Activated CD8-positive, alpha-beta memory T cell treated with anti-CD3 and anti-CD28 coated beads, Interleukin-2, amount 10 ng/mL, durations not matched to agents 7 days and 5 days (primary cell): Measurements from ENCODE around the gene ANO10. TPM values are rescaled to one million over a fixed set of nuclear protein-coding genes. Genes with fewer than 3 reads are reported as not detected.
A peak's percentile ranks its signal among the peaks of the same experiment; 100 is the strongest.

ENCODE experiments used
- ATAC-seq: fragments of 150-1000 bp; cut with Tn5 transposase; one replicate; pipeline ENCODE4 v1.10.0; 2021; ENCODE audit warnings: moderate library complexity
- CTCF ChIA-PET: fragments of 350-600 bp; sonication (Branson Sonifier 250); formaldehyde crosslinking; loops from one replicate; lab custom pipeline; 2021; ENCODE audit warnings: antibody characterized with exemption; lab: Charles Lee
- DNase-seq: peaks from one replicate; pipeline ENCODE4 v3.0.0-alpha.2; 2020
- H3K27ac Mint-ChIP-seq: one replicate; pipeline ENCODE4 v1.8.0; 2021; ENCODE audit warnings: mild to moderate bottlenecking, mixed read lengths
- H3K27me3 Mint-ChIP-seq: one replicate; pipeline ENCODE4 v1.8.0; 2021; ENCODE audit warnings: mixed read lengths
- H3K36me3 Mint-ChIP-seq: one replicate; pipeline ENCODE4 v1.8.0; 2021; ENCODE audit warnings: mild to moderate bottlenecking, mixed read lengths
- H3K4me1 Mint-ChIP-seq: one replicate; pipeline ENCODE4 v1.8.0; 2021; ENCODE audit warnings: mixed read lengths
- H3K4me3 Mint-ChIP-seq: one replicate; pipeline ENCODE4 v1.8.0; 2021; ENCODE audit warnings: mild to moderate bottlenecking, moderate library complexity, mixed read lengths
- H3K9me3 Mint-ChIP-seq: one replicate; pipeline ENCODE4 v1.8.0; 2022; ENCODE audit warnings: low read depth, mixed read lengths
- total RNA-seq, 2 experiments: library from RNA; stranded (reverse); gene quantifications; one replicate each; pipeline ENCODE4 v1.2.3, GENCODE V29; 2021

ANO10 gene
- total RNA-seq, 2 experiments from 2014 or later, result 10.7 to 13.1 TPM

- ATAC-seq (no peak), DNase-seq (no peak)
- peaks cover 3% of the 10 kb centered on the region for H3K4me1 Mint-ChIP-seq
- peaks cover 43% of the 10 kb centered on the region for H3K9me3 Mint-ChIP-seq
- peaks cover 75% of the 10 kb centered on the region for H3K36me3 Mint-ChIP-seq
- CTCF ChIA-PET, result no interaction called here
- no peaks in the 10 kb centered on the region for H3K27me3 Mint-ChIP-seq
- H3K4me3 Mint-ChIP-seq, result no peak overlapping the region
- no peak overlapping the region for H3K27ac Mint-ChIP-seq
Observed at GRCh38 chr3:43353923-43354670, 267.7 kb downstream of the ANO10 start.

DNA sequence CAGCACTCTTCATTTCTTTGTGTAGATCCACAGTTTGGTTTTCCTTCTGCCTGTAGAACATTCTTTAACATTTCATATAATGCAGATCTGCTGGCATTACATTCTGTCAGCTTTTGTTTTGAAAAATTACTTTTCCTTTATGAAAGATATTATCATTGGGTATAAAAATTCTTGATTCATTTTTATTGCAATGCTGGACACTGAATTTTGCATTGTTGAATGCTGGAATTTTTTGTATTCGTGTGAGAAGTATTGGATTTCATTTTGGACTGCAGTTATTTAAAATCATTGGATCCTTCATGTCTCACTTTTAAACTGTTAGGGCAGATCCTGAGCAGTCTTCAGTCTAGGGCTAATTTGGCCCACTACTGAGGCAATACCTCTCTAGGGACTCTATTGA, 268.4 kb downstream of the ANO10 start:
- CTCF ChIA-PET, result no interaction called here

GRCh38 chr3:43349716-43350115, 272.1 kb downstream of the ANO10 start:
- no peak for DNase-seq
- Mint-ChIP-seq H3K36me3 (peaks cover 91% of the 10 kb centered on the region), H3K9me3 (peaks cover 27% of the 10 kb centered on the region), H3K27ac (no peak overlapping the region), H3K27me3 (no peaks in the 10 kb centered on the region), H3K4me3 (no peak overlapping the region), H3K4me1 (peaks cover 44% of the 10 kb centered on the region)
- CTCF ChIA-PET, result interaction anchor here (1.2 kb wide), 1 partner anchor 187 kb away, joined by 3 read pairs; no protein-coding TSS in a partner anchor
- ATAC-seq, result no peak

More for the DNA sequence above, 268.4 kb downstream of the ANO10 start:
- Mint-ChIP-seq H3K9me3 (peaks cover 43% of the 10 kb centered on the region), H3K4me1 (peaks cover 11% of the 10 kb centered on the region), H3K27ac (no peak overlapping the region), H3K36me3 (peaks cover 82% of the 10 kb centered on the region), H3K4me3 (no peak overlapping the region), H3K27me3 (no peaks in the 10 kb centered on the region)
- DNase-seq, result no peak
- no peak for ATAC-seq

DNA sequence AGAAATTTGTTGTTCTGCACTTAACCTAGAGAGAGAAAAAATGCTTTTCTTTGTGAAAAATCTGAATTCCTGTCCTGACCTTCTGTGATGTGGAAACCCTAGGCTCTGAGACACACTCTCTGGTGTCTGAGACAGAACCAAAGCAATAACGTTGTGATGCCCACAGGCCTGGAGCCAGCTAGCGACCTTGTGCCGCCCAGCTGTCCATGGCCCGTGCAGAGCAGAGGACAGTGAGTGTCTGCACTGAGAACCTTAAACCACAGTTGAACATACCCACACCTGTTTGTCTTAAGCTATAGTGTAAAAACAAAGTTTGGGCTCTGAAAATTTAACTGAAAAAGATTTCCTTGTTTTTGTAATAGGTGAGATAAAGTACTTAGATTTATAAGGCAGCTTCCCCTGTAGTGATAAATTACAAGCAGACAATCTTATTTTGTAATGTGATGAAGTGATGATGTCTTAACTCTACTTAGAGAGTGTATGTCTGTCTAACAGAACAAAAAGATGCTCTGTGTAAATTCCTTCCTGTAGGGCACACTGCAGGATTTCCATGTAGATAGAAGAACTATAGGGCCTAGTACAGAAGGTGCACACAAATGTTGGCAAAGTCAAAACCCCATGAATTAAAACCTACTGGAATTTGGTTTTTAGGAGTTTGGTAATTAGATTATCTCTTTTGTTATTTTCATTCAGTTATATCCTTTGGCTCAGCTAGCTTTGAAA, 272.8 kb downstream of the ANO10 start:
- Mint-ChIP-seq H3K36me3 (peaks cover 90% of the 10 kb centered on the region), H3K9me3 (peaks cover 20% of the 10 kb centered on the region), H3K27me3 (no peaks in the 10 kb centered on the region), H3K4me1 (peaks cover 50% of the 10 kb centered on the region), H3K4me3 (no peak overlapping the region), H3K27ac (peak overlapping the region; percentile 98)
- ATAC-seq (no peak), DNase-seq (no peak)
- CTCF ChIA-PET, result interaction anchor here (1.0 to 1.2 kb wide), 2 partner anchors 29 to 187 kb away, joined by 3 to 4 read pairs; no protein-coding TSS in a partner anchor

DNA sequence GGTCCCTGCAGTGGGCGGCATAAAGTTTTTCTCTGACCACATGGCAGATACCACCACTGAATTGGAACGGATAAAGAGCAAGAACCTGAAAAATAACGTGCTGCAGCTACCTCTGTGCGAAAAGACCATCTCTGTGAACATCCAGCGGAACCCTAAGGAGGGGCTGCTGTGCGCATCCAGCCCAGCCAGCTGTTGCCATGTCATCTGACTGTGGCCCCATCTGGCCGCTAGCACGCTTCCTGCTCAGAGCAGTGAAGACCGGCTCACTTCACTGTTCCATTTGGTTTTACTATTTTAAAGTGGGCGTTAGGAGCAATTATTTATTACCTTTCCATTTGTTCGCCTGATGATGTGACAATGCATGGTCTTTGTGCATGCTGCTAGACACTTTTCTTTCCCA, 273.5 kb downstream of the ANO10 start:
- peaks cover 57% of the 10 kb centered on the region for H3K4me1 Mint-ChIP-seq
- H3K27me3 Mint-ChIP-seq, result no peaks in the 10 kb centered on the region
- DNase-seq (no peak), ATAC-seq (no peak)
- H3K4me3 Mint-ChIP-seq, result no peak overlapping the region
- CTCF ChIA-PET, result interaction anchor here (1.0 to 3.6 kb wide), 3 partner anchors 30 to 62 kb away, joined by 4 to 15 read pairs (median 5); partner anchors contain the start of gene SNRK
- H3K9me3 Mint-ChIP-seq, result peaks cover 15% of the 10 kb centered on the region
- peaks cover 90% of the 10 kb centered on the region for H3K36me3 Mint-ChIP-seq
- H3K27ac Mint-ChIP-seq, result peak overlapping the region; percentile 98

DNA sequence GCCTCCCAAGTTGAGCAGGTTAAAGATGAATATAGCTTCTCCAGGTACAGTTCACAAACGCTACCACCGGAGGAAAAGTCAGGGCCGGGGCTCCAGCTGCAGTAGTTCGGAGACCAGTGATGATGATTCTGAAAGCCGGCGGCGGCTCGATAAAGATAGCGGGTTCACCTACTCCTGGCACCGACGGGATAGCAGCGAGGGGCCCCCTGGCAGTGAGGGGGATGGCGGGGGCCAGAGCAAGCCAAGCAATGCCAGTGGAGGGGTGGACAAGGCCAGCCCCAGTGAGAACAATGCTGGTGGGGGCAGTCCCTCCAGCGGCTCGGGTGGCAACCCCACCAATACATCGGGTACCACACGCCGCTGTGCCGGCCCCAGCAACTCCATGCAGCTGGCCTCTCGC, 274.0 kb downstream of the ANO10 start:
- no peaks in the 10 kb centered on the region for H3K27me3 Mint-ChIP-seq
- H3K9me3 Mint-ChIP-seq, result peaks cover 11% of the 10 kb centered on the region
- CTCF ChIA-PET, result interaction anchor here (1.1 to 3.6 kb wide), 6 partner anchors 42 to 516 kb away, joined by 3 to 22 read pairs (median 8); partner anchors contain the start of gene SNRK
- ATAC-seq (no peak), DNase-seq (no peak)
- peaks cover 92% of the 10 kb centered on the region for H3K36me3 Mint-ChIP-seq
- H3K27ac Mint-ChIP-seq, result peak overlapping the region; percentile 98
- peak overlapping the region; percentile 60 for H3K4me3 Mint-ChIP-seq
- H3K4me1 Mint-ChIP-seq, result peaks cover 63% of the 10 kb centered on the region

DNA sequence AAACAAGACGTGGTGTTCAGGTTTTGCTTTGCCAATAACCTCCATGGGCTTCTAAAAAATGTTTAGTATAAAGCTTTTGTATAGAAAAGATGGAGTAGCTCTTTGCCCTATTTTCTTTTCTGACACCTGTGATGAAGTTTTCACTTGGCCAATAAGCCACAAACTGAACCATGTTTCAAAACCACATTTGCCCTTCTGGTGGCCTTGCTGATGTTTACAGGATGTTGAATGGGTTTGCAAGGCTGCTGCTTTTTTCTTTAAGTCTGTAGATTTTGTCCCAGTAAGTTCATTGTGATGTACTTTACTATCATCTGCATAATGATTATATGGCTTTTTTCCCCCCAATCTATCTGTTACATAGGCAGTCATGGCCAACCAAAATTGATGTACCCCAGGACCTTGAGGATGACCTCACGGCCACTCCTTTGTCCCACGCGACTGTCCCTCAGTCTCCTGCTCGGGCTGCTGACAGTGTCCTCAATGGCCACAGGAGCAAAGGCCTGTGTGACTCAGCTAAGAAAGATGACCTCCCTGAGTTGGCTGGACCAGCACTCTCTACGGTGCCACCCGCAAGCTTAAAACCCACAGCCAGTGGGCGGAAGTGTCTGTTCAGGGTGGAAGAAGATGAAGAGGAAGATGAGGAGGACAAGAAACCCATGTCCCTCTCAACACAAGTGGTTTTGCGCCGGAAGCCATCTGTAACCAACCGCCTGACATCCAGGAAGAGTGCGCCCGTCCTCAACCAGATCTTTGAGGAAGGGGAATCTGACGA, 274.6 kb downstream of the ANO10 start:
- Mint-ChIP-seq H3K27me3 (no peaks in the 10 kb centered on the region), H3K36me3 (peaks cover 92% of the 10 kb centered on the region)

GRCh38 chr3:43345877-43346276, 275.9 kb downstream of the ANO10 start:
- Mint-ChIP-seq H3K4me1 (peaks cover 75% of the 10 kb centered on the region), H3K27ac (peak overlapping the region; percentile 98), H3K9me3 (peaks cover 2% of the 10 kb centered on the region), H3K4me3 (no peak overlapping the region), H3K27me3 (no peaks in the 10 kb centered on the region), H3K36me3 (peaks cover 82% of the 10 kb centered on the region)
- DNase-seq (peak; percentile 77), ATAC-seq (peak; percentile 72)
- CTCF ChIA-PET, result interaction anchor here (1.0 to 3.6 kb wide), 10 partner anchors 11 to 184 kb away, joined by 3 to 22 read pairs (median 4); partner anchors contain the start of gene SNRK

More for the DNA sequence above, 274.6 kb downstream of the ANO10 start:
- peak; percentile 87 for DNase-seq
- H3K9me3 Mint-ChIP-seq, result peaks cover 11% of the 10 kb centered on the region
- H3K4me1 Mint-ChIP-seq, result peaks cover 69% of the 10 kb centered on the region
- peak overlapping the region; percentile 98 for H3K27ac Mint-ChIP-seq
- H3K4me3 Mint-ChIP-seq, result peak overlapping the region; percentile 60
- CTCF ChIA-PET, result interaction anchor here (0.8 to 3.6 kb wide), 11 partner anchors 22 to 516 kb away, joined by 3 to 22 read pairs (median 4); partner anchors contain the start of gene SNRK
- ATAC-seq, result peak; percentile 66

DNA sequence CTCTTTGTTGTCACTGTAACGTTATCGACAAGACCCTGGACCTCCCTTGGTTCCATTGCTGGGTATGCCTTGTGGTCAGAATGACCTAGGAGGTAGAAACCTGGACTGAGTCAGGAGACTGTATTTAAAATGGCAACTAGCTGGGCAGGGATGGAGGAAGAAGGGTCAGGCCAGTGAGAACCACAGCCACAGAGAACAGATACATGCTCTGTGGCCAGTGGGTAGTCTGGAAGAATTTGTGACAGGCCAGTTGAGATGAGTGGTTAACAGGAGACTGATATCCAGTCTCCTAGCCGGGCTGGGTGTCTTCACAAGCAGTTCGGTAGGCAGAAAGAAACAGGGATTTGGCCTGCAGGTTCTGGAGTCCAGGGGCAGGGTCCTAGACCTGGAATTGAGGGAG, 276.6 kb downstream of the ANO10 start:
- H3K27me3 Mint-ChIP-seq, result no peaks in the 10 kb centered on the region
- no peak overlapping the region for H3K4me3 Mint-ChIP-seq
- peak overlapping the region; percentile 98 for H3K27ac Mint-ChIP-seq
- peaks cover 82% of the 10 kb centered on the region for H3K36me3 Mint-ChIP-seq
- H3K4me1 Mint-ChIP-seq, result peaks cover 77% of the 10 kb centered on the region
- no peaks in the 10 kb centered on the region for H3K9me3 Mint-ChIP-seq
- DNase-seq (no peak), ATAC-seq (no peak)
- CTCF ChIA-PET, result interaction anchor here (0.6 to 3.6 kb wide), 10 partner anchors 10 to 183 kb away, joined by 3 to 22 read pairs (median 4); partner anchors contain the start of gene SNRK

- H3K9me3 Mint-ChIP-seq, result no peaks in the 10 kb centered on the region
- DNase-seq (no peak), ATAC-seq (no peak)
- H3K4me3 Mint-ChIP-seq, result no peak overlapping the region
- no peaks in the 10 kb centered on the region for H3K27me3 Mint-ChIP-seq
- CTCF ChIA-PET, result interaction anchor here (0.6 to 3.6 kb wide), 7 partner anchors 10 to 183 kb away, joined by 3 to 22 read pairs (median 4); partner anchors contain the start of gene SNRK
- peak overlapping the region; percentile 41 for H3K27ac Mint-ChIP-seq
- peaks cover 83% of the 10 kb centered on the region for H3K36me3 Mint-ChIP-seq
- peaks cover 81% of the 10 kb centered on the region for H3K4me1 Mint-ChIP-seq
Observed at GRCh38 chr3:43344520-43344919, 277.3 kb downstream of the ANO10 start.

GRCh38 chr3:43343815-43344214, 278.0 kb downstream of the ANO10 start:
- H3K4me3 Mint-ChIP-seq, result no peak overlapping the region

DNA sequence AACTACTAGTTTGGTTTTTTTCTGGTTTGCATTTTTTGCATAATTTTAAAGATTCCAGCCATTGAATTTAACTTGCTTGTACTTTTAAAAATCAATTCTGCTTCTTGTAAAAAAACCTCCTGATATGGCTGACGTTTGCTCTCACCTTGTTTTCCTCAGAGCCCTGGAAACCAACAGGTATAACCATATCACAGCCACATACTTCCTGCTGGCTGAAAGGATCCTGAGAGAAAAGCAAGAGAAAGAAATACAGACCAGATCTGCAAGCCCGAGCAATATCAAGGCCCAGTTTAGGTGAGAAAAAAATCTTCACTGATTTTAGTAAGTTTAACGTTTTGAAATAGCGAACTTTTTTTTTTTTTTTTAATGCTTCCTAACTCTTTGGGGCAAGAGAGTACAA, 278.6 kb downstream of the ANO10 start:
- Mint-ChIP-seq H3K36me3 (peaks cover 83% of the 10 kb centered on the region), H3K4me3 (no peak overlapping the region), H3K27ac (peak overlapping the region; percentile 75), H3K27me3 (no peaks in the 10 kb centered on the region), H3K9me3 (peaks cover 6% of the 10 kb centered on the region), H3K4me1 (peaks cover 71% of the 10 kb centered on the region)
- ATAC-seq, result no peak
- no peak for DNase-seq
- CTCF ChIA-PET, result no interaction called here

More at GRCh38 chr3:43343815-43344214, 278.0 kb downstream of the ANO10 start:
- no peak overlapping the region for H3K27ac Mint-ChIP-seq
- DNase-seq (no peak), ATAC-seq (no peak)
- no peaks in the 10 kb centered on the region for H3K27me3 Mint-ChIP-seq
- CTCF ChIA-PET, result interaction anchor here (2.7 kb wide), 1 partner anchor 9 kb away, joined by 15 read pairs; no protein-coding TSS in a partner anchor
- peaks cover under 1% of the 10 kb centered on the region for H3K9me3 Mint-ChIP-seq
- peaks cover 77% of the 10 kb centered on the region for H3K4me1 Mint-ChIP-seq
- peaks cover 83% of the 10 kb centered on the region for H3K36me3 Mint-ChIP-seq
